Naive thymus-derived CD8-positive, alpha-beta T cell (primary cell): ENCODE results near the gene PSMC5. TPM values are rescaled to one million over a fixed set of nuclear protein-coding genes. Genes with fewer than 3 reads are reported as not detected.
A peak's percentile ranks its signal among the peaks of the same experiment; 100 is the strongest.

Source experiments
- ATAC-seq, 2 donors: fragments of 150-1000 bp; cut with Tn5 transposase in 1 of 2; sonication (Bioruptor Pico), chemical (Tn5 transposase) in 1 of 2; 1 replicate in 1 of 2; 2 replicates in 1 of 2; pipeline ENCODE4 v1.10.0; 2021; ENCODE audit warnings: mild to moderate bottlenecking in 2 of 2, moderate library complexity in 2 of 2
- POLR2A ChIA-PET: fragments of 350-600 bp; sonication (Branson Sonifier 250); formaldehyde crosslinking; loops from one replicate; lab custom pipeline; 2021; ENCODE audit warnings: antibody characterized with exemption; lab: Charles Lee
- DNase-seq, 10 donors: peaks; one replicate each; pipeline versions ENCODE4 v3.0.0 to v3.0.0-alpha.2; 2020 to 2022
- H3K27ac Mint-ChIP-seq, 10 donors: one replicate each; pipeline ENCODE4 v1.8.0; 2020 to 2022; ENCODE audit warnings: mild to moderate bottlenecking in 10 of 10, mixed read lengths in 10 of 10, moderate library complexity in 4 of 10, inconsistent platforms in 1 of 10
- H3K27me3 Mint-ChIP-seq, 5 donors: one replicate each; pipeline ENCODE4 v1.8.0; 2021 to 2022; ENCODE audit warnings: mixed read lengths in 5 of 5
- H3K36me3 Mint-ChIP-seq, 3 donors: one replicate each; pipeline ENCODE4 v1.8.0; 2020 to 2022; ENCODE audit warnings: mixed read lengths in 3 of 3, mild to moderate bottlenecking in 2 of 3, inconsistent platforms in 1 of 3
- H3K4me1 Mint-ChIP-seq, 4 donors: one replicate each; pipeline ENCODE4 v1.8.0; 2021 to 2022; ENCODE audit warnings: mixed read lengths in 4 of 4
- H3K4me3 Mint-ChIP-seq, 10 donors: one replicate each; pipeline ENCODE4 v1.8.0; 2020 to 2022; ENCODE audit warnings: mild to moderate bottlenecking in 10 of 10, mixed read lengths in 10 of 10, moderate library complexity in 6 of 10, inconsistent platforms in 1 of 10
- H3K9me3 Mint-ChIP-seq, 9 donors: one replicate each; pipeline ENCODE4 v1.8.0; 2020 to 2022; ENCODE audit warnings: mixed read lengths in 9 of 9, mild to moderate bottlenecking in 3 of 9, inconsistent platforms in 1 of 9, moderate library complexity in 1 of 9
- polyA plus RNA-seq, 3 donors: library from polyadenylated mRNA; unstranded; fragments of 300-500 nt; fragmentation: Illumina TruSeq; gene quantifications; one replicate each; pipeline ENCODE4 v1.2.3, GENCODE V29; 2021
- total RNA-seq, 8 experiments: library from RNA in 2 of 8; stranded (reverse) in 2 of 8; gene quantifications; one replicate each; pipeline ENCODE4 v1.2.3 and lab custom pipeline; 2021 to 2026

The PSMC5 gene
- total and polyA plus RNA-seq, 5 experiments from 2014 or later, result 139 to 214 (median 173) TPM

DNA sequence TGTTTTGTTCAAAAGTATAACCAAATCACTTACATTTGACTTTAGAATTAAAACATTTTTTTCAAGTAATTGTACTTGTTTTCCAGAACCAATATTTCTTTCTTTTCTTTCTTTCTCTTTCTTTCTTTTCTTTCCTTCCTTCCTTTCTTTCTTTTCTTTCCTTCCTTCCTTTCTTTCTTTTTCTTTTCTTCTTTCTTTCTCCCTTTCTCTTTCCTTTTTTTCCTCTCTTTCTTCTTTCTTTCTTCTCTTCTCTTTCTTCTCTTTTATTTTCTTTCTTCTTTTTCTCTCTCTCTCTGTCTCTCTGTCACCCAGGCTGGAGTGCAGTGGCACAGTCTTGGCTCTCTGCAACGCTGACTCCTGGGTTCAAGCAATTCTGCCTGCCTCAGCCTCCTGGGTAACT is 26.4 kb upstream of the PSMC5 start:
- peak overlapping the region in 5 of 10 donors; percentile 9 to 87 (median 54) for H3K27ac Mint-ChIP-seq
- POLR2A ChIA-PET, result no interaction called here

DNA sequence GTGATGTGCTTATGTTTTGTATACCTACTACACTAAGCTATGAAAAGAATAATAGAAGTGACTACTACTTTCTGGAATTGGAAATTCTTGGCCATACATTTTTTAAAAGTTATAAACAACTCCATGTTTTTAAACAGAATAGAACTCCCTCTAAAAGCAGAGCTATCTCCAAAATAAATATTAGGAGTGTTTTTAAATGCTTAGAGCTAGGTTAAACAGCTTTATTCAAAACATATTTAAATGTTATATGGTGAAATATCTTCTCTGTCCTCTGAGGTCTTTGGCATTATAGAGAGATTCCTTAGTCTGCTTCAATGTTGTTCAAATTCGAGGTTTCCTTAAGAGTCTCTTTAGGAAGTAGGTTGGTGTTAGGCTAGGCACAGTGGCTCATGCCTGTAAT is 22.9 kb upstream of the PSMC5 start:
- Mint-ChIP-seq H3K9me3 (no peaks in the 10 kb centered on the region), H3K27ac (peak overlapping the region in 8 of 10 donors; percentile 0 to 83 (median 72)), H3K27me3 (no peaks in the 10 kb centered on the region), H3K36me3 (peaks cover 0 to 94% (median 30%) of the 10 kb centered on the region in 3 donors), H3K4me3 (no peak overlapping the region), H3K4me1 (peaks cover 0 to 5% (median 2%) of the 10 kb centered on the region in 4 donors)
- ATAC-seq (no peak), DNase-seq (no peak)
- POLR2A ChIA-PET, result interaction anchor here (1.2 kb wide), 1 partner anchor 111 kb away, joined by 4 read pairs; no protein-coding TSS in a partner anchor

More for the DNA sequence above, 26.4 kb upstream of the PSMC5 start:
- H3K9me3 Mint-ChIP-seq, result no peaks in the 10 kb centered on the region
- peaks cover 0 to 5% (median 2%) of the 10 kb centered on the region in 4 donors for H3K4me1 Mint-ChIP-seq
- peaks cover 0 to 97% (median 26%) of the 10 kb centered on the region in 3 donors for H3K36me3 Mint-ChIP-seq
- no peak for DNase-seq
- H3K4me3 Mint-ChIP-seq, result no peak overlapping the region
- no peak for ATAC-seq
- H3K27me3 Mint-ChIP-seq, result no peaks in the 10 kb centered on the region

DNA sequence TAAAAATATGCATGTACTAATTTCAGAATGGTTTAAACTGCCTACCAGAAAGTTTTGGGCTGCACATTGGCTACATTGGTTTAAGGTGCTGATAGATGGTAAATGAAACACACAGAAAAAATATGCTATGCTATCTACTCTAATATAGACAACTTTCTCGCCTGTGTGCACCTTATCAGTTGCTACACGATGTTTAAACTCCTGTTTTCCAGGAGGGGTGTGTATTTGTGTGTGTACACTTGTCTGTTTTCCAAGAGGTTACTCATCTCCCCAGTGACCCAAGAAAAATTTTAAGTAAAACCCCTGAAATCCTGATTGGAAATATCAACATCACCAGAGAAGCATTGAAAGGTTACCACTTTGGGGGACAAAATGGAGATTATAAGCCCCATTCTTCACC is 21.6 kb upstream of the PSMC5 start:
- Mint-ChIP-seq H3K36me3 (peaks cover 0 to 94% (median 25%) of the 10 kb centered on the region in 3 donors), H3K4me3 (no peak overlapping the region), H3K27me3 (no peaks in the 10 kb centered on the region), H3K27ac (peak overlapping the region in 5 of 10 donors; percentile 2 to 49 (median 13)), H3K9me3 (no peaks in the 10 kb centered on the region), H3K4me1 (peaks cover 0 to 5% (median 1%) of the 10 kb centered on the region in 4 donors)
- ATAC-seq, result no peak
- no peak for DNase-seq
- POLR2A ChIA-PET, result no interaction called here

DNA sequence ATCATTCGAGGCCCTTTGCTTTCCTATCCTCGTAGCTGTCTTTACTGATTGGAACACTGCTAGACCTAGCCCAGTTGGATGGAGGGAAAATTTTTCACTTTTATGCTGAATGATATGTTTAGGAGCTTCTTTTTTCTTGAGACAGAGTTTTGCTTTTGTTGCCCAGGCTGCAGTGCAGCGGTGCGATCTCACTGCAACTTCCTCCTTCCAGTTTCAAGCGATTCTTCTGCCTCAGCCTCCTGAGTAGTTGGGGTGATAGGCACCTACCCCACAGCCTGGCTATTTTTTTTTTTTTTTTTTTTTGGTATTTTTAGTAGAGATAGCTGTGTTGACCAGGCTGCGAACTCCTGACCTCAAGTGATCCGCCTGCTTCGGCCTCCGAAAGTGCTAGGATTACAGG is 17.3 kb upstream of the PSMC5 start:
- POLR2A ChIA-PET, result interaction anchor here (0.6 to 1.4 kb wide), 4 partner anchors 14 to 138 kb away, joined by 3 to 4 read pairs (median 3); partner anchors contain the start of genes CCDC47 and DDX42
- no peaks in the 10 kb centered on the region for H3K9me3 Mint-ChIP-seq
- H3K4me1 Mint-ChIP-seq, result peaks cover 0 to 1% (median under 1%) of the 10 kb centered on the region in 4 donors
- no peak for DNase-seq
- H3K36me3 Mint-ChIP-seq, result peaks cover 0 to 96% (median 26%) of the 10 kb centered on the region in 3 donors
- no peak overlapping the region for H3K4me3 Mint-ChIP-seq
- no peak for ATAC-seq
- H3K27ac Mint-ChIP-seq, result peak overlapping the region in 6 of 10 donors; percentile 22 to 73 (median 56)
- no peaks in the 10 kb centered on the region for H3K27me3 Mint-ChIP-seq

DNA sequence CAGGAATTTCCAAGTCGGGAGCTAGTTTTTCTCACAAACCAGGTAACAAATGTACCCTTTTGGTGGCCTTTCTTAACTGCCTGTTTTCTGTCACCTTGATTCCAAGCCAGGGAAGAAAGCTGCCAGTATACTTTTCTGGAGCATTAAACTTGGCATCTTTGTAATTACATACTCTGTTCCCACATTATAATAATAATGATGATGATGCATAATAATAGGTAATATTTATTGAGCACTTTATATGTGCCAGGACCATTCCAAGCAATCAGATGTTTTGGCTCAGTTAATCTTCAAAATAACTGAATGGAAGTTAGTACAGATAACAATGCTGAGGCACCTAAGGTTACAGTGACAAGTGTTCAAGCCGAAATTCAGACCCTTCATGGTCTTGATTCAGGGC is 11.1 kb upstream of the PSMC5 start:
- Mint-ChIP-seq H3K36me3 (peaks cover 0 to 99% (median 24%) of the 10 kb centered on the region in 3 donors), H3K27me3 (no peaks in the 10 kb centered on the region)
- ATAC-seq, result no peak

DNA sequence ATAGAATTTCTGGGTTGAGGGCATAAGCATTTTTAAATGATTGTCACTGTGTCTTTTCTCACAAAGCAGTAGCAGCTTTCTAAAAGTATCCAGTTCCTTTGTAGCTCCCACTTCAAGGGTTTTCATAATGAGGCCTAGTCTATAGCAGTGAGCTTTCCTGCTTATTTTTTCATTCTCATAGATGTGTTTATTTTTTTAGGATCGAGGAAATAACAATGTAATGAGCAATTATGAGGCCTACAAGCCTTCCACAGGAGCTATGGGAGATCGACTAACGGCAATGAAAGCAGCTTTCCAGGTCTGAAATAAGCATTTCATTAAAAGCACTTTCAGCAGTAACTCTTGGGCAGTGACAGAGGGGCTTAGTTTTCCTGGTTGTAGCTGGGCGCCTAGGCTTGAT is 10.6 kb upstream of the PSMC5 start:
- Mint-ChIP-seq H3K4me1 (peaks cover 6 to 15% (median 10%) of the 10 kb centered on the region in 4 donors), H3K27ac (peak overlapping the region in 4 of 10 donors; percentile 8 to 76 (median 36)), H3K4me3 (no peak overlapping the region), H3K36me3 (peaks cover 0 to 99% (median 23%) of the 10 kb centered on the region in 3 donors), H3K27me3 (no peaks in the 10 kb centered on the region), H3K9me3 (no peaks in the 10 kb centered on the region)
- no peak for DNase-seq
- ATAC-seq, result no peak
- POLR2A ChIA-PET, result interaction anchor here (1.2 kb wide), 1 partner anchor 11 kb away, joined by 3 read pairs; no protein-coding TSS in a partner anchor

More for the DNA sequence above, 11.1 kb upstream of the PSMC5 start:
- no peak for DNase-seq
- peak overlapping the region in 3 of 10 donors; percentile 4 to 76 (median 8) for H3K27ac Mint-ChIP-seq
- peaks cover 6 to 10% (median 8%) of the 10 kb centered on the region in 4 donors for H3K4me1 Mint-ChIP-seq
- H3K9me3 Mint-ChIP-seq, result no peaks in the 10 kb centered on the region
- POLR2A ChIA-PET, result interaction anchor here (1.2 kb wide), 1 partner anchor 12 kb away, joined by 3 read pairs; no protein-coding TSS in a partner anchor
- no peak overlapping the region for H3K4me3 Mint-ChIP-seq

- Mint-ChIP-seq H3K9me3 (no peaks in the 10 kb centered on the region), H3K27me3 (no peaks in the 10 kb centered on the region), H3K36me3 (peaks cover 0 to 99% (median 27%) of the 10 kb centered on the region in 3 donors), H3K27ac (peak overlapping the region in 3 of 10 donors; percentile 46 to 84 (median 71)), H3K4me3 (no peak overlapping the region), H3K4me1 (peaks cover 11 to 20% (median 17%) of the 10 kb centered on the region in 4 donors)
- no peak for ATAC-seq
- no peak for DNase-seq
- POLR2A ChIA-PET, result interaction anchor here (1.0 kb wide), 1 partner anchor 123 kb away, joined by 4 read pairs; no protein-coding TSS in a partner anchor
Observed at GRCh38 chr17:63817736-63818385, 9.4 kb upstream of the PSMC5 start.

DNA sequence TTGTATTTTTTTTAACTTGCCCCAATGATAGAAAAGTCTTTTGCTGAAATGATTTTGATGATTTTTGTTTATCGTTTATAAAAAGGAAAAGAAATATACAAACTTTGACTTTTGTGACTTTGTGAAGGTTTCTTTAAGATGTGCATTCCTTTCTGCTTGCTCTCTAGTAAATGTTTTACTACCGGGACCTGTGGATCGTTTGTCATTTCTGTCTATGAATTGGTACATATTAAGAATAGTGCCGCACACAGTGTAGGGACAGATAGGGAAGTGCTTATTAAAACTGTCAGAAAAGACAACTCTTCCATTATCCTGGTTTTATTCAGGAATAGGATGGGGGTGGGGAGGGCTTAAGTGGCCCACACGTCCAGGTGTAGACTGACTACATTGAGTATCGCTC is 8.1 kb upstream of the PSMC5 start:
- Mint-ChIP-seq H3K36me3 (peaks cover 7 to 99% (median 29%) of the 10 kb centered on the region in 3 donors), H3K9me3 (no peaks in the 10 kb centered on the region), H3K27me3 (no peaks in the 10 kb centered on the region), H3K4me1 (peaks cover 16 to 27% (median 24%) of the 10 kb centered on the region in 4 donors), H3K27ac (peak overlapping the region in 7 of 10 donors; percentile 15 to 90 (median 48)), H3K4me3 (peak overlapping the region in 1 of 10 donors; percentile 70)
- POLR2A ChIA-PET, result interaction anchor here (0.5 to 1.2 kb wide), 3 partner anchors 20 to 185 kb away, joined by 3 read pairs; no protein-coding TSS in a partner anchor
- no peak for ATAC-seq
- no peak for DNase-seq

DNA sequence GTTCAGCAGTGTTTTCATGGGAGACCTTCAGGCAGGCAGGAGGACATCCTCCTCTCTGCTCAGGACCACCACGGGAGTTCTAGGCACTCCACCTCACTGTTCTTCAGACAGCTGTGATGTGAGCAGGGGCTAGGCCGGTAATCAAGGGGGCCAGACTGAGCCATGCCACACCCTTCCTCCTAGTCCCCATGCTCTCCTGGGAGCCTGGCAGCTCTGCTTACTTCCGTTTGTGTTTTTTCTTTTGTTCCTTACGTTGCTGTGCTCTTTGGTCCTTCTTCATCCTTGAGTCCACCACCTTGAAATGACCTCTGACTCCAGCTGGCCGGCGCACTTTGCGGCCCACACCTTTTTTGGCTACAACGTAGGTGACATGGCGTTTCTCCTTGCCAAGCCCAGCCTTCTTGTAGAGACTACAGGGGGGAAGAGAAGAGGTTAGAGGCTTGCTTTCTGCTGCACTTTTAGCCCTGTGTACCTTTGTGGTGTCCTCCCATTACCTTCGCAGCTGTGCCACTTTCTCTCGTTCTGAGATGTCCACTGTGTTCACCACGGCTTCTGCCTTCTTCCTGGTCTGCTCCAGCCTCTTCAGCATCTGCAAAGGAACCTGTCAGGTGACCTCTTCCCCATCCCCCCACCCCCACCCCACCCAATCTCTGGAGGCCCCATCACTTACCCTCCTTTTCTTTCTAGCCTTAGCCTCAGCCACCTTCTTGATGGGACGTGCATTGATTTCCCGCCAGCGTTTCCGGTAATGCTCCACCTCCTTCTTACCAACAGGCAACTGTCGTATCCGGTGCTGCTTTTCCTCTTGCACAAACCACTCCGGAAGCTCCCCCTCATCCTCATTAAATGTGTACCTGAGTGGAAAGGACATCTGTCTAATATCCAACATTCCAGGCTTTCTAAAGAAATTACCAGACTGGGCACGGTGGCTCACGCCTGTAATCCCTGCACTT is 7.4 kb upstream of the PSMC5 start:
- Mint-ChIP-seq H3K9me3 (no peaks in the 10 kb centered on the region), H3K4me1 (peaks cover 20 to 32% (median 27%) of the 10 kb centered on the region in 4 donors), H3K36me3 (peaks cover 9 to 99% (median 32%) of the 10 kb centered on the region in 3 donors), H3K27ac (peak overlapping the region; percentile 12 to 90 (median 76)), H3K4me3 (peak overlapping the region in 6 of 10 donors; percentile 18 to 82 (median 50)), H3K27me3 (no peaks in the 10 kb centered on the region)
- POLR2A ChIA-PET, result interaction anchor here (0.5 to 1.2 kb wide), 5 partner anchors 21 to 186 kb away, joined by 3 to 4 read pairs (median 3); partner anchors contain the start of genes CCDC47 and DDX42
- DNase-seq (peak in 1 of 10 donors; percentile 25), ATAC-seq (peak; percentile 27 to 51)

GRCh38 chr17:63820963-63821561 is 6.2 kb upstream of the PSMC5 start:
- Mint-ChIP-seq H3K36me3 (peaks cover 9 to 97% (median 21%) of the 10 kb centered on the region in 3 donors), H3K4me1 (peaks cover 22 to 40% (median 36%) of the 10 kb centered on the region in 4 donors), H3K27me3 (no peaks in the 10 kb centered on the region), H3K27ac (peak overlapping the region; percentile 55 to 88 (median 72)), H3K4me3 (peak overlapping the region in 6 of 10 donors; percentile 14 to 53 (median 45)), H3K9me3 (no peaks in the 10 kb centered on the region)
- POLR2A ChIA-PET, result interaction anchor here (1.0 to 1.4 kb wide), 6 partner anchors 10 to 123 kb away, joined by 3 to 5 read pairs (median 4); partner anchors contain the start of genes CCDC47, DDX42 and SMARCD2
- peak in 1 of 2 donors; percentile 15 for ATAC-seq
- DNase-seq, result no peak

GRCh38 chr17:63821804-63822203 is 5.4 kb upstream of the PSMC5 start:
- POLR2A ChIA-PET, result interaction anchor here (0.9 to 1.4 kb wide), 6 partner anchors 9 to 124 kb away, joined by 3 to 5 read pairs (median 4); partner anchors contain the start of genes CCDC47, DDX42 and SMARCD2
- Mint-ChIP-seq H3K4me1 (peaks cover 22 to 47% (median 43%) of the 10 kb centered on the region in 4 donors), H3K4me3 (peak overlapping the region in 6 of 10 donors; percentile 50 to 75 (median 56)), H3K27me3 (no peaks in the 10 kb centered on the region), H3K36me3 (peaks cover 9 to 90% (median 20%) of the 10 kb centered on the region in 3 donors), H3K27ac (peak overlapping the region; percentile 15 to 90 (median 58)), H3K9me3 (no peaks in the 10 kb centered on the region)
- ATAC-seq, result no peak
- no peak for DNase-seq
